GM18909 (cell line): Measurements from ENCODE around the gene RNF130.

Experiments used
- ATAC-seq: cut with Tn5 transposase; IDR thresholded peaks from one replicate; pipeline ENCODE4 v1.9.1; 2021; ENCODE audit warnings: mild to moderate bottlenecking; ENCODE audit not compliant: unreplicated experiment, poor library complexity

RNF130 gene

GRCh38 chr5:180071531-180072255, at the start of gene RNF130:
Gene RNF130 (minus strand): TSS chr5:180071759. CDS start chr5:180071702, 57 bp downstream.
- ATAC-seq = peak; percentile 69

GRCh38 chr5:180120237-180121101, 48.9 kb upstream of the RNF130 start:
- no peak for ATAC-seq

- no peak for ATAC-seq
These were observed 48.3 kb upstream of the RNF130 start for GRCh38 chr5:180119903-180120236.

GRCh38 chr5:180119031-180119902, 47.7 kb upstream of the RNF130 start:
- no peak for ATAC-seq

- ATAC-seq = no peak
These were observed 46.8 kb upstream of the RNF130 start for GRCh38 chr5:180118391-180118791.

GRCh38 chr5:180117000-180117725, 45.6 kb upstream of the RNF130 start:
- ATAC-seq = no peak

GRCh38 chr5:180116077-180116999, 44.8 kb upstream of the RNF130 start:
- ATAC-seq = no peak

- ATAC-seq = no peak
These were observed 43.9 kb upstream of the RNF130 start for GRCh38 chr5:180115326-180116076.

- ATAC-seq = no peak
These were observed 42.9 kb upstream of the RNF130 start for GRCh38 chr5:180114304-180115003.

GRCh38 chr5:180113660-180114303, 42.2 kb upstream of the RNF130 start:
- ATAC-seq = no peak

- no peak for ATAC-seq
These were observed 40.8 kb upstream of the RNF130 start for GRCh38 chr5:180112181-180112861.

- no peak for ATAC-seq
These were observed 39.9 kb upstream of the RNF130 start for GRCh38 chr5:180111273-180112002.

GRCh38 chr5:180109920-180110319, 38.4 kb upstream of the RNF130 start:
- ATAC-seq = no peak

- no peak for ATAC-seq
These were observed 35.4 kb upstream of the RNF130 start for GRCh38 chr5:180107005-180107404.

GRCh38 chr5:180105827-180106312, 34.3 kb upstream of the RNF130 start:
- ATAC-seq = no peak

- no peak for ATAC-seq
These were observed 32.6 kb upstream of the RNF130 start for GRCh38 chr5:180104168-180104530.
